Stimulated activated naive CD4-positive, alpha-beta T cell treated with Interleukin-2 at 50 U/mL for 16 hours (primary cell): Measurements from ENCODE around the gene CXCR4.
"Not testable (repeated sequence)": the region's sequence is repeated elsewhere in the genome, so short reads cannot be mapped to it uniquely, and the experiment has no call there.

ENCODE experiments used
- DNase-seq: peaks from one replicate; lab custom pipeline; 2025; lab: John Stamatoyannopoulos, UW

CXCR4 gene

DNA sequence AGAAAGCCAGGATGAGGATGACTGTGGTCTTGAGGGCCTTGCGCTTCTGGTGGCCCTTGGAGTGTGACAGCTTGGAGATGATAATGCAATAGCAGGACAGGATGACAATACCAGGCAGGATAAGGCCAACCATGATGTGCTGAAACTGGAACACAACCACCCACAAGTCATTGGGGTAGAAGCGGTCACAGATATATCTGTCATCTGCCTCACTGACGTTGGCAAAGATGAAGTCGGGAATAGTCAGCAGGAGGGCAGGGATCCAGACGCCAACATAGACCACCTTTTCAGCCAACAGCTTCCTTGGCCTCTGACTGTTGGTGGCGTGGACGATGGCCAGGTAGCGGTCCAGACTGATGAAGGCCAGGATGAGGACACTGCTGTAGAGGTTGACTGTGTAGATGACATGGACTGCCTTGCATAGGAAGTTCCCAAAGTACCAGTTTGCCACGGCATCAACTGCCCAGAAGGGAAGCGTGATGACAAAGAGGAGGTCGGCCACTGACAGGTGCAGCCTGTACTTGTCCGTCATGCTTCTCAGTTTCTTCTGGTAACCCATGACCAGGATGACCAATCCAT, 2.7 kb downstream of the CXCR4 start:
- no peak for DNase-seq

DNA sequence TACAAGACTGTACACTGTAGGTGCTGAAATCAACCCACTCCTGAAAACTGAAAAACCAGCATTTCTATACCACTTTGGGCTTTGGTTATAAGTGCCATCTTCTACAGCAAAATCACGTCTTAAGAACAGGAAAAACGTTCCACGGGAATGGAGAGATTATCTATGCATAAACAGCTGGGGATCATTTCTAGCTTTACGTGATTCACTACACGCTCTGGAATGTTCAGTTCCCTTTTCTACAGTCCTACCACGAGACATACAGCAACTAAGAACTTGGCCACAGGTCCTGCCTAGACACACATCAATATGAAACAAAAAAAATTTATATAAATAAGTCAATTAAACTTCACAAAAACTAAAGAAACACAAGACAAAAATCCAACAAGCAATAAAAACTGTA, 3.6 kb downstream of the CXCR4 start:
- DNase-seq: no peak

DNA sequence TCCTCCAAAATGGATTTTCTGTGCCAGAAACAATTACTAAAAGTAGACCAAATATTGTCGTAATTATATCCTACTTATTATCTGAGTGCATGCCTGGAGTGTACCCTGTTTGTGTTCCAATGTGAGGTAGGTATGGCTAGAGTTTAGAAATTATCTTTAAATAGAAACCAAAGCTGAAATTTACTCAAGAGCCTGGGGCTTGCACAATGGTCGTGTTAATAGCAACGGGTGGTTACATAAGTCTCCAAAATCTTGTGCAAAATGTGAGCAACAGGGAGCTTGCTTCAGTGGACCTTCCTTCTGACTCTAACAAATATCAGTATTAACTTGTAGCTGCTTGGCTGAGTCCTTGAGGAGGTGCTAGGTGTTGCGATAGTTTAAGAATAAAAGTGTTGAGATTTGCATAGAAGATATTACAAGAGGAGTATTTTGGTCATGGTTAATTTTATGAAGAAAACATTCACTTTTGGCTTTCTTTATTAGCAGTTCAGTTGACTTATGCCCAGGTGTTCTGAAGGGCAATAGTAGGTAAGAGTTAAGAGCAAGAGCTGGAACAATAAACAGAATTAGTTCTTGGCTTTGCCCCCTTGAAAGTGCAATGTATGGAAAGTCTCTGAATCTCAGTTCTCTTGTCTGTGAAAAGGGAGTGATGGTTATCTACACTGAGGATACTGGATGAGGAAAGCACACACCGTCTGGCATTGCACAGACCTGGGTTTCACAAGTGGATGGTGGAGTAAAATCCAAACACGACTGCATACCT, 4.6 kb downstream of the CXCR4 start:
- no peak for DNase-seq

DNA sequence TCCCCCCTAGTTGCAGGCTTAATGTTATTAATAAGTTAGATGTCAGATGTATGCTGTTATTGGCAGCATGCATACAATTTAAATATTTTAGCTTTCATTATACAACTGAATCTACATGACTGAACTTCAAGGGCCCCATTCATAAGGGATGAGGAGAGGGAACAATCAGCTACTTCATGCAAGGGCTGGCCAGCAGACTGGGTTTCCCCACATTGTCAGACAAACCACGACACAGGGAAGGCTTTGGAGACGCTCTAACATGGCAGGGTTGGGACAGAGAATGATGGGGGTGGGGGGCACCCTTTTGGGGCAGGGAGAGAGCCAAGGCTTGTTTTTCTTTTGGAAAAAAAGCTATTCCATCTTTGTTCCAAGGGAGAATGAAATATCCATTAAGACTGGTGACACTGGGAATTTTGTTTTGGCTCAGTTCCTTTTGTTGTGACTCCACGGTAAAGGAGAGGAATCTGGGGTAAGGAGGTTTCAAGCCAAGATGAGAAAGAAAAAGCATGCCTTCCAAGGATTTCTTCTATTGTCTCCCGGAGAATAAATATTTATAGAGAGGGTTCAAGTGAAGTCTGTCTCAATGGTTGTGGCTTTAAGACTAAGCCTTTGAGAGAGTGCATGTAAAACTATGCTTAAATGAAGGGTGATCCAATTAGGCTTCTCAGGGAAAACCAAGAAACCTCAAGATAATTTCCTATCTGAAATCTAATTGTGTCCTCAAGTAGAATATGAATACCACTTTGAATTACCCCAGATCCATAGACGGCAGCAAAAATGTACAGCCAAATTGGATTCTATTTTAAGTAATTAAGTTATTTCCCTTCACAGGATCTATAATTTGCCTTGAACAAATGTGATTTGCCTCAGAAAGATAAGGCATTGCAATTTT, 5.4 kb downstream of the CXCR4 start:
- DNase-seq: no peak

- DNase-seq: no peak
These were observed 6.2 kb downstream of the CXCR4 start for GRCh38 chr2:136111711-136112110.

DNA sequence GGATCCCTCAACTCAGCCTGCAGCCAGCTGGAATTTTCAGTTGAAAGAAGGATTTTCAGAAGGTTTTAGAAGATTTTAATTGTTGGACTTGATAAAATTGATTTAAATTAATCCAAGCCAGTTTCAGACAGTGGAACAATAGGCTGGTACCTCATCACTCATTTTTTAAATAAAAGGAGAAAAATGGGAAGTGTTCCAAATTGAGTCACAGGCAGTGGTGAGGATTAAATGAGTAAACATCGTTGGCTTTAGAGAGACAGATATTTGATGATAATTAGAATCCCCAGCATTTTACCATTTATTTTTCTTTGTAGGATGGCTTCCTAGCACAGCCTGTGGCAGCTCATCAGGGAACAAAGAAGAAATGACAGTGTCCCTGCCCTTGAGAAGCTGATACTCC, 7.4 kb downstream of the CXCR4 start:
- no peak for DNase-seq

DNA sequence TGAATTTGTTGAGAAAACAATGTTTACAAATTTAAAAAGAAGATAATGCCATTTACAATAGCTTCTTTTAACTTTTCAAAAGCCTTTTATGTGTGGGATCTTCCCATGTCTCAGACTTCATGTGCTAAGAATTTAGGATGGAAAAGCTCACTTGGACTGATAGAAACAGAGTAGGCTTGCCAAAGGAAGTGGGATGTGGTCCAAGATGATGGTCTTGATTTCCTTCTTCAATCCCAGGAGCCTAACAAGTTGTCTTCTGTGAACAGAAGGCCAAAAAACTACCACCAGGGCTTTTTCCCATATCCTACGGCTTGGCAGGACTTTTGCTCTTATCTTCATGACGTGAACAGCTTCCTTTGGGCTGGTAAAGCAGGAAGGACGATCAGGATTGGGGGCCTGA, 9.5 kb downstream of the CXCR4 start:
- DNase-seq: no peak

GRCh38 chr2:136107051-136108033, 10.6 kb downstream of the CXCR4 start:
- no peak for DNase-seq

- DNase-seq: no peak
These were observed 11.4 kb downstream of the CXCR4 start for GRCh38 chr2:136106505-136106904.

- DNase-seq: no peak
These were observed 13.0 kb downstream of the CXCR4 start for GRCh38 chr2:136104977-136105376.

GRCh38 chr2:136101042-136101441, 16.9 kb downstream of the CXCR4 start:
- no peak for DNase-seq

DNA sequence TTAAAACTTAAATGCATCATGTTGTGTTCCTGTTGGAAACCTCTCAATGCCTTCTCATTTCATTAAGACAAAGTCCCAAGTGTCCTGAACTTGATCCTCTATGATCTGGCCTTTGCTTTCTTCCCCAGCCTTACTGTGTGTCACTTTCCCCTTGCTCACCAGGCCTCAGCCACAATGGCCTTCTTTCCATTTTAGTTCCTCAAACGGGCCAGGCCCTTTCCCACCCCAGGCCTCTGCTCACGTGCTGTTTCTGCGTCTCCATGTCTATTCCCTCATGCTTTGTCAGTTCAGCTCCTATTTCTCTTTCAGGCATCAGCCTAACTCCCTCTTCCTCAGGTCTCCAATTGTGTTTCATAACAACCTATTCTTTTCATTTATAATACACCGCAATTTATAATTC, 19.5 kb downstream of the CXCR4 start:
- DNase-seq: no peak

- no peak for DNase-seq
These were observed 24.4 kb downstream of the CXCR4 start for GRCh38 chr2:136093583-136093982.

GRCh38 chr2:136091899-136092298, 26.1 kb downstream of the CXCR4 start:
- no peak for DNase-seq

DNA sequence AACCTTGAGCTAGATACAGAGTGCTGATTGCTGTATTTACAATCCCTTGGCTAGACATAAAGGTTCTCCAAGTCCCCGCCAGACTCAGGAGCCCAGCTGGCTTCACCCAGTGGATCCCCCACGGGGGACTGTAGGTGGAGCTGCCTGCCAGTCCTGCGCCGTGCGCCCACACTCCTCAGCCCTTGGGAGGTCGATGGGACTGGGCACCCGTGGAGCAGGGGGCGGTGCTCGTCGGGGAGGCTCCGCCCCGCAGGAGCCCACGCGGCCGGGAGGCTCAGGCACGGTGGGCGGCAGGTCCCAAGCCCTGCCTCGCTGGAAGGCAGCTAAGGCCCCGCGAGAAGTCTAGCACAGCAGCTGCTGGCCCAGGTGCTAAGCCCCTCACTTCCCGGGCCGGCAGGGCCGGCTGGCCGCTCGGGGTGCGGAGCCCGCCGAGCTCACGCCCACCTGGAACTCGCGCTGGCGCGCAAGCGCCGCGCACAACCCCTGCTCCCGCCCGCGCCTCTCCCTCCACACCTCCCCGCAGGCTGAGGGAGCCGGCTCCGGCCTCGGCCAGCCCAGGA, 30.0 kb downstream of the CXCR4 start:
- DNase-seq: not testable (repeated sequence)

DNA sequence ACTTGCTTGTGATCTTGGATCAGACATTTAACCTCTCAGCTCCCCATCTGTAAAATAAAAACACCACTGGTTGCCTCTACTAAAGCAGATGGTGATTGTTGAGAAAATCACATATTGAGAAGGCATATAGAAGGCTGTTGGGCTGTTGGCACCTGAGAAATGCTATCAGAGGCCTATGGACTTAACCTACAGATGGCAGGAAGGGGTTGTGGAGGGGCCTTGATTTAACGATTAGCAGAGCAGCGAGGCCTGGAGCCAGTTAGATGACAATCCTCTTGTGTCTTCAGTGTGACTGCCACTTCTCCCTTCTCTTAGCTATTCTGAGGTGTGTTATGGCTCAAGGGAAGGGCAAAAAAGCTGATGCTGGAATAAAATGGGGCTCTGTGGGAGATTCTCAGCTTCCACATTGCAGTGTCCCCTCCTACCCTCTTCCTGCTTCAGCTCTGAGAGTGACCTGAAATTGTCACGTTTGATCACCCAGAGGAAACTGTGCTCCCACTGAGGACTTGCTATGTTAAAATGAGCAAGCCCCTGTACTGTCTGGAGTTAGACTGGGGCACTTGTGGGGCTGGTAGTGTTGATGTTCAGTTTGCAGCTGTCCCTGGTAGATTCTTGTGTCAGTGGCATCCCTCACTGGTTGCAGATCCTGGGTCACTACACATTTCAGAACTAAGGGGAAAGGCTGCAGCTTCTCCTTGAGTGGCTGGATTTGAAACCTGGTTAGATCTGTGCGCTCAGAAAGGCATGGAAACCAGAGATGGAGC, 31.5 kb downstream of the CXCR4 start:
- no peak for DNase-seq

- DNase-seq: no peak
These were observed 32.3 kb downstream of the CXCR4 start for GRCh38 chr2:136085453-136086209.

- DNase-seq: no peak
These were observed 36.3 kb downstream of the CXCR4 start for GRCh38 chr2:136081582-136082210.

DNA sequence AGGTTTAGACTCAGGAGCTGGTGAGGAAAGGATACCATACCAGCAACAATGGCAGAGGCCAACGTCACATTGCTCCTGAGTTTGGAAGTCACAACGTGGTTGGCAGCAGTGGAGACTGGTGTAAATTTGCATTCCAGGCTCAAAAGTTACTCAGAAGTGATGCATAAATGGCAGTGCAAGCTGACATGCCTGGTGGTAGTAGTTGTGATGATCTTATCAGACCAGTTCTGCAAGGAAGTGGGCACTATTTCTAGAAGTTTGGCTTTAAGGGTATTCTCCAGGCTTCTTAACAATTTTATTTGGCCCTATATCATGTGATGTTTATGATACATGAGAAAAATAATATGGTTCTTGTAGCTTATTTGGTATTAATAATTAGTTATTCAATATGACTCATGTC, 37.8 kb downstream of the CXCR4 start:
- no peak for DNase-seq
